ENCODE measurements around the gene YIPF5. TPM values are rescaled to one million over a fixed set of nuclear protein-coding genes. Genes with fewer than 3 reads are reported as not detected.

The YIPF5 gene
- total RNA-seq, 1 experiment from 2014 or later = 44.5 TPM

- no peaks in the 10 kb centered on the region for H3K36me3 ChIP-seq (ENCODE audit: control insufficient read depth in 1 of 2, insufficient read depth in 2 of 2, low read length in 2 of 2)
- H3K9ac ChIP-seq (ENCODE audit: low read length) = no peak overlapping the region
- no TSS peak for BruUV-seq (replicated peaks)
- DNase-seq (ENCODE audit: low read depth, low spot score) = no peak
- RAD21 ChIA-PET (ENCODE audit: low non-redundant PET in 1 of 2, low total read pairs in 2 of 2, uncharacterized antibody in 2 of 2, unreplicated experiment in 2 of 2) = no interaction called here
- POLR2A ChIA-PET = no interaction called here
- H3K4me1 ChIP-seq (ENCODE audit: control insufficient read depth in 1 of 2, insufficient read depth in 2 of 2, low read length in 2 of 2) = no peaks in the 10 kb centered on the region
- no peaks in the 10 kb centered on the region for H3K79me2 ChIP-seq (ENCODE audit: insufficient read depth, low read length)
- ATAC-seq = no peak
- no peak for TF ChIP-seq ZNF274 (IDR thresholded peaks at IDR 0.05; ENCODE audit: low read depth, low read length)
- TF ChIP-seq TCF7L2 (IDR thresholded peaks at IDR 0.05; ENCODE audit: borderline replicate concordance, extremely low read depth, insufficient read depth, insufficient read length) = no peak
- no peak for TF ChIP-seq EGR1 (IDR thresholded peaks at IDR 0.05; ENCODE audit: low read depth)
- TF ChIP-seq, protein P1, sequence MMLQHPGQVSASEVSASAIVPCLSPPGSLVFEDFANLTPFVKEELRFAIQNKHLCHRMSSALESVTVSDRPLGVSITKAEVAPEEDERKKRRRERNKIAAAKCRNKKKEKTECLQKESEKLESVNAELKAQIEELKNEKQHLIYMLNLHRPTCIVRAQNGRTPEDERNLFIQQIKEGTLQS (IDR thresholded peaks at IDR 0.05) = no peak
- TF ChIP-seq MAX (IDR thresholded peaks at IDR 0.05) = no peak
- CTCF ChIA-PET = interaction anchor here (0.6 to 1.5 kb wide), 4 partner anchors 9 to 22 kb away, joined by 4 to 13 read pairs (median 4); no protein-coding TSS in a partner anchor
- H4K20me1 ChIP-seq (ENCODE audit: insufficient read depth) = no peaks in the 10 kb centered on the region
- H3K4me3 ChIP-seq (replicated peaks in 1 of 2; ENCODE audit: low read depth in 1 of 2, low read length in 2 of 2) = no peak overlapping the region
- H2AFZ ChIP-seq (ENCODE audit: low read depth, low read length, poor library complexity, severe bottlenecking) = no peak overlapping the region
- H3K27me3 ChIP-seq (ENCODE audit: insufficient read depth, low read length) = peaks cover 9% of the 10 kb centered on the region; the same call in 1 of the 2 replicates
- intact Hi-C loops (cut with micrococcal nuclease) = loop anchor here (10.0 kb wide), 2 partner anchors 308 to 1128 kb away; no protein-coding TSS in a partner anchor
- no peaks in the 10 kb centered on the region for H3K9me3 ChIP-seq (ENCODE audit: control insufficient read depth in 1 of 2, insufficient read depth in 1 of 2, low read depth in 1 of 2, low read length in 2 of 2)
- no peak overlapping the region for H3K4me2 ChIP-seq (ENCODE audit: low read length)
- no peak overlapping the region for H3K27ac ChIP-seq (ENCODE audit: low read depth, low read length)
- no peaks in the 10 kb centered on the region for H3K9me2 ChIP-seq (ENCODE audit: insufficient read depth)
Observed at GRCh38 chr5:144142824-144143162, 27.7 kb downstream of the YIPF5 start.

- no peaks in the 10 kb centered on the region for H3K4me1 ChIP-seq (ENCODE audit: control insufficient read depth in 1 of 2, insufficient read depth in 2 of 2, low read length in 2 of 2)
- peaks cover 9% of the 10 kb centered on the region; the same call in 1 of the 2 replicates for H3K27me3 ChIP-seq (ENCODE audit: insufficient read depth, low read length)
- H3K9ac ChIP-seq (ENCODE audit: low read length) = no peak overlapping the region
- H3K27ac ChIP-seq (ENCODE audit: low read depth, low read length) = no peak overlapping the region
- BruUV-seq (replicated peaks) = no TSS peak
- no peaks in the 10 kb centered on the region for H3K79me2 ChIP-seq (ENCODE audit: insufficient read depth, low read length)
- ChIA-PET POLR2A (no interaction called here), CTCF (interaction anchor here (0.6 to 1.5 kb wide), 4 partner anchors 9 to 21 kb away, joined by 4 to 13 read pairs (median 4); no protein-coding TSS in a partner anchor), RAD21 (ENCODE audit: low non-redundant PET in 1 of 2, low total read pairs in 2 of 2, uncharacterized antibody in 2 of 2, unreplicated experiment in 2 of 2) (no interaction called here)
- no peaks in the 10 kb centered on the region for H3K36me3 ChIP-seq (ENCODE audit: control insufficient read depth in 1 of 2, insufficient read depth in 2 of 2, low read length in 2 of 2)
- H3K9me3 ChIP-seq (ENCODE audit: control insufficient read depth in 1 of 2, insufficient read depth in 1 of 2, low read depth in 1 of 2, low read length in 2 of 2) = no peaks in the 10 kb centered on the region
- H2AFZ ChIP-seq (ENCODE audit: low read depth, low read length, poor library complexity, severe bottlenecking) = no peak overlapping the region
- intact Hi-C loops (cut with micrococcal nuclease) = loop anchor here (10.0 kb wide), 2 partner anchors 307 to 1127 kb away; no protein-coding TSS in a partner anchor
- no peak for TF ChIP-seq CBX3 (IDR thresholded peaks at IDR 0.05; ENCODE audit: low read depth)
- TF ChIP-seq ZFX (IDR thresholded peaks at IDR 0.05) = no peak
- TF ChIP-seq SP1 (IDR thresholded peaks at IDR 0.05; ENCODE audit: low read depth) = no peak
- no peak for TF ChIP-seq MAX (IDR thresholded peaks at IDR 0.05)
- TF ChIP-seq CTCF (IDR thresholded peaks at IDR 0.05 in 2 of 3, conservative IDR thresholded peaks at IDR 0.05 in 1 of 3; ENCODE audit: borderline replicate concordance in 1 of 3, insufficient read depth in 1 of 3, low read depth in 2 of 3, low read length in 2 of 3) = peak; percentile 27 to 60 (median 59); a peak in 5 of 6 replicates
- no peak for TF ChIP-seq YY1 (IDR thresholded peaks at IDR 0.05; ENCODE audit: extremely low read depth, insufficient replicate concordance, low read depth, low read length)
- TF ChIP-seq ZBTB33 (IDR thresholded peaks at IDR 0.05; ENCODE audit: extremely low read depth, insufficient replicate concordance, low read length) = no peak
- no peak for TF ChIP-seq SIN3A (IDR thresholded peaks at IDR 0.05; ENCODE audit: low read depth)
- no peak for TF ChIP-seq CEBPB (IDR thresholded peaks at IDR 0.05; ENCODE audit: low read depth)
- TF ChIP-seq POLR2A (IDR thresholded peaks at IDR 0.05; ENCODE audit: borderline replicate concordance, extremely low read depth, insufficient read depth, insufficient read length) = no peak
- TF ChIP-seq RAD21 (IDR thresholded peaks at IDR 0.05; ENCODE audit: low read depth) = peak; percentile 70
- no peaks in the 10 kb centered on the region for H4K20me1 ChIP-seq (ENCODE audit: insufficient read depth)
- no peaks in the 10 kb centered on the region for H3K9me2 ChIP-seq (ENCODE audit: insufficient read depth)
- no peak overlapping the region for H3K4me2 ChIP-seq (ENCODE audit: low read length)
- DNase-seq (ENCODE audit: low read depth, low spot score) (peak; percentile 12), ATAC-seq (peak; percentile 96)
- H3K4me3 ChIP-seq (replicated peaks in 1 of 2; ENCODE audit: low read depth in 1 of 2, low read length in 2 of 2) = no peak overlapping the region
Observed at GRCh38 chr5:144142139-144142823, 28.2 kb downstream of the YIPF5 start.

Data from HCT116 (cell line).